ENCODE data around the gene IL2RA.
"Not testable (repeated sequence)": the region's sequence is repeated elsewhere in the genome, so short reads cannot be mapped to it uniquely, and the experiment has no call there.

Gene IL2RA

GRCh38 chr10:5961405-5962100 is 100.6 kb downstream of the IL2RA start:
- no peaks in the 10 kb centered on the region for H3K9me3 Mint-ChIP-seq
- no peak overlapping the region for H3K27ac Mint-ChIP-seq
- no peaks in the 10 kb centered on the region for H3K27me3 Mint-ChIP-seq
- H3K36me3 Mint-ChIP-seq (ENCODE audit: low read depth) = peaks cover 14% of the 10 kb centered on the region
- intact Hi-C loops (cut with micrococcal nuclease) = no loop called here
- no peaks in the 10 kb centered on the region for H3K4me1 Mint-ChIP-seq (ENCODE audit: low read depth)
- H3K4me3 Mint-ChIP-seq = no peak overlapping the region

GRCh38 chr10:5960973-5961275 is 101.2 kb downstream of the IL2RA start:
- H3K4me3 Mint-ChIP-seq; H3K27me3 Mint-ChIP-seq; H3K4me1 Mint-ChIP-seq (ENCODE audit: low read depth); H3K9me3 Mint-ChIP-seq; H3K27ac Mint-ChIP-seq; intact Hi-C loops (cut with micrococcal nuclease): not testable (repeated sequence)
- H3K36me3 Mint-ChIP-seq (ENCODE audit: low read depth) = peaks cover 15% of the 10 kb centered on the region
